GM18858 (cell line): ENCODE results near the gene HOXB6.

Experiments used
- ATAC-seq: cut with Tn5 transposase; IDR thresholded peaks from one replicate; pipeline ENCODE4 v1.9.1; 2021; ENCODE audit not compliant: unreplicated experiment

The HOXB6 gene

DNA sequence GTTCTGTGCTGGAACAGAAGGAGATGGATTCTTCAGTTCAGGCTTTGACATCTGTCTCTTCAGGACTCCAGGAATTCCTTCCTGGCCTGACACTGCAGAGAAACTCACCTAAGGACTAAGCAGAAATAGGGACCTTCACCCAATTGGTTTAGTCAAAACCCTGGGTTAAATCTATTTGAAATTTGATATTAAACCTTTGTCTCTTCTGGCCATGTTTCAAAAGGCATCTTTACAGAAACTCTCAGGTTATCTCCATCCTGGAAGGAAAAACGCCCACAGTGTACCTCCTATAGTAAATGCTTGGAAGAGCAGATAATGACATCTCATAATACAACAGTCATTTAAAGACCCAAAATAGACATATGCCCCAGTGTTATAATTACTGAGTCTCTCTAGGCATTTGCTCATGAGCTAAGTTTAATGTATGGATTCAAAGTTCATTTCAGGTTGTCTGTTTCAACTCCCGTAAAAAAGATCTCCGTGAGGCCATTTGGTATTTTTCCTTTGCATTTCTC is 21.0 kb downstream of the HOXB6 start:
- no peak for ATAC-seq

DNA sequence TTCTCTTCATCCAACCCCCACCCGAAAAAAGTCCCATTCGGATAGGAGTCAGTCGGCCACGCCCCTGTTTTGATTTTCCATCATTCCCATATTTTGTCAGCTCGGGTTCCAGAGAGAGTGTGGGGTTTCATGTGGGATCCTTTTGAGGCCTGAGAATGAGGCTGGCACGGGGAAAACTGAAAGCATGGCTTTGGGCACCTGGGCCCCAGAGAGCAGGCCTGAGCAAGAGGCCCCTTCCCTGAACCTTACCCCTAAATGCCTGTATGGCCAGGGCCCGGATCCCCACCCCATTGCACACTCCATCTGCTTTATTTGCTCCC is 22.1 kb downstream of the HOXB6 start:
- no peak for ATAC-seq

DNA sequence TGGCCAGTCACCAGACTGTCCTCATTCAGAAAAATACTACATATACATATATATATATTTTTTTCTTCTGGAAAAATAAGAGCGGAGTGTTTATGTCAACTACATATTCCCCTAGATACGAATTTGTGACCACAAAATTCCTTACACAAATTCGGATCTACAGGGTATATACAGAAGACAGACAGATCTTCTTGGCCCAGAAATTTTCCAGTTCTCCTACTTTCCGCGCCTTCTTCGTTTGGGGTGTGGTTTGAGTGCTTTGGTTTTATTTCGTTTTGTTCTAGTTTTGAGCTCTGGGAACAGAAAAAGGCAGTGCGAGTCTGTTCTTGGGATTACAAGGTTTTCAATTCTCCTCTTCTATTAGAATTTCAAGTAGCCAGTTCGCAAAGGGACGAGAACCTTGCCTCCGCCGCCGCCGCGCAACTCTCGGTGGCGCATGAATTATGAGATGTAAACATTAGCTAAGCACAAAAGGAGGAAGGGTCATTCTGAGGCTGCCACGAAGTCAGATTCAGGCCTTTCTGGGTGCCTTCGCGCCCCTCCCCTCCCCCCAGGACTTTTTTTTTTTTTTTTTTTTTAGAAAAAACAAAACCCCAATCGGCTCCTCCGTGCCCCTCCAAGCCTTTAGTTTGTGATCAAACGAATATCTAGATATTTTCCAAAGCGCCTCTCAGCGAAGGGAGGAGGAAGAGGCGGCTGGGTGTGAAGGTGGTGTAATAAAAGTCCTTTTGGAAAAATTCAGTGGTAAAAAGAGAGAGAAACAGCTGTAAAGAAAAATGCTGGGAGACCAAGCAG is 24.8 kb downstream of the HOXB6 start:
- ATAC-seq, result no peak

DNA sequence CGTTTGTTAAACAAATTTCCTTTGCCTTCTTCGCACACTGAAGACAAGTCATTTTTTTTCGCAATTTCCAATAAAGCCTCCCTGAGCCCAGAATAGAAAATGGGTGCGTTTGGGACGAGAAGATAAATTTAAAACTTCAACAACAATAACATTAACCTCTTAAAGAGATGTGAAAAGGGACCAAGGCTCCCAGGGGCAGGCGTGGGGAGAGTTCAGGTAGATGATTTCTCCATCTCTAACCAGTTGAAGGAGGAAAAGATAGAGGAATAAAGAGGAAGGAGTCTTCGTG is 25.4 kb downstream of the HOXB6 start:
- no peak for ATAC-seq

DNA sequence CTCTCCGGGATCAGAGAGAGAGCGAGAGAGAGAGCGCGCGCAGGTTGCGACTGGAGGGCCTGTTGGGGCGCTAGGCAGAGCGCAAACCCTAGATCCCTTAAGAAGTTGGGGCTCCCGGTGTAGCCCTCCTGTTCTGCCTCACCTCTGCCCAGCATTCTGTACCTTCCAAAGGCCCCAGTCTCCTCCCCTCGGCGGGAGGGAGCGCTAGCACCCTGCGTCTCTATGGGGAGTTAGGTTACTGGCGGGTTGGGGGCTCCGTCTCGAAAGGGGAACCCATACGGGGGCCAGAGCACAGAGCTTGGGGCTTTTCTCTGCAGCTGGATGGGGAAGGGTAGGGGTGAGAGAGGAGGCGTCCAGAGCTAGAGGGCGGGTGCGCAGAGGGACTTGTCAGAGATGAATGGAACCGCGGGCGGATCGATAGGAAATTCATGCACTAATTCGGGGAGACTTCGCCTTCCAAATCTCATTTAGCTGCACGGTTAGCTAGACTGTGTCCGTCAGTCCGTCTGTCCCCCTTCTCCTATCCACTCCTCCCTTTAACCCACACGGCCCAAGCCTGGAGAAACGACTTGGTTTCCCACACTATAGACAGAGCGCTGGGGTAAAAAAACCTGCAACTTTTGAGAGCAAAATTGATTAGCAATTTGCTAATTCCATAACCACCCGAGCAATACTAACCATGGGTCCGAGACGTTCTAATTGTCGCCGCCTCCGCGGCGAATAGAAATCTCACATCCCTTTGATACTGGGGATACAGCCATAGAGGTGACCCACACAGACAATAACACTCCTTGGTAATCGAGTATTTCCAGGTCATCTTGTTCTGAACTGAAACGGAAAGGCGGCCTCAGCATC is 25.9 kb downstream of the HOXB6 start:
- ATAC-seq, result no peak

DNA sequence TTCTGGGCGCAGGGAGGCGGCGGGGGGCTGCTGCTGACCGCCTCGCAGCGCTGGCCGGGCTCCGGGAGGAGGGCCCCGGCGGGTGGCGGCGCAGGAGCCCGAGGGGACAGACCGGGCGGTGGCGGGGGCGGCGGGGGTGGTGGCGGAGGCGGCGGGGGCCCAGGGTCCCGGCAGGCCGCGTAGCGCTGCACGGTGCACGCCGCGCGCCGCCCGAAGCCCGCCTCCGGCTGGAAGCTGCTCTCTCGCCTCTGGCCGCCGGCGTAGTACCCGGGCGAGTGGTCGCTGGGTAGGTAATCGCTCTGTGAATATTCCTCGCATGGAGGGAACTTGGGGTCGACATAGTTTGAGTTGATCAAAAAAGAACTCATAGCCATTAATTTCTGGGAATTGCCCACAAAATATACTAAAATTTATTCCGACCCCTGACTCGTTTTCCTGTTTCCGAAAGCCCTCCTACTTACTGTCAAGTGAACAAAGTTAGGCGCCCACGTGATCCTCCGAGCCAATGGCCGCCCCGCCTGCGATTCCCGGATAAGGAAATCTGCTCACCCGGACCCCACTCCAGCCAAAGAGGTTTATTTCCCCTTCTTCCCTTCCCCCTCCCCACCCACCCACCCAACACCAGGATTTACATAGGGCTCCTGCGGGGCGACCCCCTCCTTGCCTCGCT is 26.7 kb downstream of the HOXB6 start, which contains the start of gene HOXB4:
Gene HOXB4, minus strand, starts transcription at position 405 of the 670 bp plus-strand sequence. Its CDS starts 31 bp downstream, at position 374.
- ATAC-seq, result no peak

DNA sequence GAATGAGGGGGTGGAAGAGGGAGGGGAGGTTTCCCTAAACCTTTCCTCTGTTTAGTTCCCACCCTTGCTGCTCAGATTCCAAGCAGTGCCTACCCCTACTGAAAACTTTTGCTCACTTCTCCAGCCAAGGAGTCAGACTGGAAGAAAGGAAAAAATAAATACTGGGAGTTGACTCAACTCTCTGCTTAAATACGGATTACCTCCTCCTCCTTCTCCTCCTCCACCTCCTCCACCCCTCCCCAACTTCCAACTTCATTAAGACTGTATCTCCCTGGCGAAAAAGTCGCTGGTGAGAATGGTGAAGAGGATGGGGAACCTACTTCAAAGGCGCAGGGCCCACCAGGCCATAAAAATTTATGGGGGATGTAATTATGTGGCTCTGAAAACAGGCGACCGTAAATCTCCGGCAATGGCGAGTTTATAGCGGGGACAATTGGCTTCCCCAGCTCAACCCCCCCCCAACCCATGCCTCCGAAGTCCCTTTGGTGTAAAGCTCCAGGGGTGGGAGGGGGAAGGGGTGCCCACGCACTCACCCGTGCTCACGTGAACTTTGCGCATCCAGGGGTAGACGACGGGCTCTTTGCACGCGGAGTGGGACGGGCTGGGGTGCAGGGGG is 27.3 kb downstream of the HOXB6 start:
- ATAC-seq, result no peak

DNA sequence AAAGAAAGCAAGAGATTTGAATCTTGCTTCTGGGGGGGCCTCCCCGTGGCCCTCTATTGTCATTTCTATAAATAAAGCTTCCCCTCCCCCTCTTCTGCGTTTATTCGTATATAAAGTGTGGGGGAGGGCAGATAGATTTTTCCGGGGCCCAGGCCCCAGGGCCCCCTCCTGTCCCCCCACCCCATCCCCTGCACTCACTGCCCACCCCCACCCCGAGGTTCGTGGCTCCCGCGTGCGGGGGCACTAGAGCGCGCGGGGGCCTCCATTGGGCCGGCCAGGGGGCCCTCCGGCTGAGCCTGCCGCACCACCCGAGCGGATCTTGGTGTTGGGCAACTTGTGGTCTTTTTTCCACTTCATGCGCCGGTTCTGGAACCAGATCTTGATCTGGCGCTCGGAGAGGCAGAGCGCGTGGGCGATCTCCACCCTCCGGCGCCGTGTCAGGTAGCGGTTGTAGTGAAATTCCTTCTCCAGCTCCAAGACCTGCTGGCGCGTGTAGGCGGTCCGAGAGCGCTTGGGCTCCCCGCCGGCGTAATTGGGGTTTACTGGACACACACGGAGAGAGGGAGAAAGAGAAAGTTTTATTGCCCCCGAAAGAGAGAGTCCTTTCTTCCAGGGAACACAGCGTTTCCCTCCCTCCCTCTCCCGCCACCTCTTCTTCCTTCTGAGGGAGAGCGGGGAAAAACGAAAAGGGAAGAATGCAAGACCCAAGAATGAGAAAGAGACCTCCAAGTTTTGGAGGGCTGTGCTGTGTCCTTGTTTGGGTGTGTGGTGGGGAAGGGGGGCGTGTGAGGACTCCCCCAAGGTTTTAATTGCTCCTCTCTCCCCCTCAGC is 28.1 kb downstream of the HOXB6 start:
- ATAC-seq, result no peak

DNA sequence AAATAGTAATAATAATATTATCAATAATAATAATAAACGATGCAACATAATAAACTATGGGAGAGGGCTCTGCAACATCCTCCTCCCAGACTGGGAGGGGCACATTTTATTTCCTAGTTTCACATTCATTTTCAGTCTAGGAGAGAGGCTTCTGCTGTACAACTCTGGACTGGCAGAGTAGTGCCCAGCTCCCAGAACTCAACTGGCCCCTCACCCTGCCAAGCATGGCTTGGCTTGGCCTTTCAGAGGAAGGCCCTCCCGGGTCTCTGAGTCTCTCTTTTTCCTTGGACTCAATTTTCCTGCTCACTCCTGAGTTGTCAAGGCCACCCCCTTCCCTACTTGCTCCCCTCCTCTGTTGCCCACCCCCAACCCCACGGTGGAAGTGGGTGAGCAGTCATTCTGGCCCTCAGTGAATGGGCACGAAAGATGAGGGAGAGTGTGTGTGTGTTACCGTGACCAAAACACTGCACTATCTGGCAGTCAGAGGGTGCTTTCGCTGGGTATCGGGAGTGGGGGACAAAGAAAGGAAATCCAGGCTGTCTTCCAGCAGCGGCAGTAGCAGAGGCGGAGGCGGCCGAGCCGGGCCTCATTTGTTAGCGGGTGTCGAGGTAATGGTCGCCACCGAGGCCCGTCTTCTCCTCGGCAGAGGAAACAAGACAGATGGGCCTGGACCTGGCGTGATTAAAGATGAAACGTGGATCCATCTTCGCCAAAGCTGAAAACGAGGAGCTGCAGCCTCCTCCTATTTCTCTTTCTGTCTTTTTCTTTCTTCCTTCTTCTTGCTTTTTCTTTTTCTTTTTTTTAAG is 28.9 kb downstream of the HOXB6 start:
- ATAC-seq, result no peak

DNA sequence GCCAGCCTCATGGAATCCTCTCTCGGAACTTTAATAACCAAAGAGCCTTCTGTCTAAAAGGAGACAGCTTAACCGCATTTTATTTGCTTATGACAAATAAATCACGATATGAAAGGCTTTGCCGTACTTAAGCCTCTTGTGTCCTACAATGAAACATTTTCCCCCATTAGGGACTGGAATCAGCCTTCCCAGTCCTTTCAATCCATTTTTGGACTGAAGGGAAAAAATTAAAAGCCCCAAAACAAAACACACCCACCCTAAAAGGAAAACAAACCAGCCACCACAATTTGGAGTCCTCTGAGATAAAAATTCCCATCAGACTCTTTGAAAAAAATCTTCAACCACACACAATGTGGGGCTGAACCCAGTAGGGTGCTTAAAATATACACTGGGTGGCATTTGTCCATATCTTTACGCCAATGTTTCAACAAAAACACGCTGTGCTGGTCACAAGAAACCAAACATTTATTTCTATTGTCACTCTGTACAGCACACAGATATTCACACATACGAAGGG is 29.7 kb downstream of the HOXB6 start:
- no peak for ATAC-seq

DNA sequence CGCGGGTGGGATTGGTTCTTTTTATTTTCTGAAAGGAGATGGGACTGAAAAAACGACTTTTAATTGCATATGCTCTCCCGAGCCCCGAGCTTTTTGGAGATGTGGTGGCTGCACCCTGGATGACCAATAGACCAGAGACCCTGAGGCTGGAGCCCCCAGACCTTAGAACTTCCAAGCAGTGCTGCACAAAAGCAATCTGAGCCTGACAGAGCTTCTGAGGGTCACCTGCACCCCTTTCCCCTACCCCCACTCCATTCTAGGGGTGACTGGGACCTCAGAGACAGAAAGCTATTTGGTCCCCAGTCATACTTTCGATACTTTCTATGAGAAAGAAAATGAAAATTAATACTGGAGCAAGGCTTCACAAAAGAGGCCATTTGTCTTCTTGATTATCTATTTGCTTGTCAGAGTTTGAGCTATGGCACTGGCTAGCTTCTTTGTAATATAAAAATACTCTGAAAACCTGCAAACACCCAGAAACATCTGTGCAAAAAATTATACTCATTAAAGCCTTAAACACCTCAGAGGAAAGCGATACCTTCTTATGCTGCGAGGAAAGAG is 30.2 kb downstream of the HOXB6 start:
- ATAC-seq, result no peak

DNA sequence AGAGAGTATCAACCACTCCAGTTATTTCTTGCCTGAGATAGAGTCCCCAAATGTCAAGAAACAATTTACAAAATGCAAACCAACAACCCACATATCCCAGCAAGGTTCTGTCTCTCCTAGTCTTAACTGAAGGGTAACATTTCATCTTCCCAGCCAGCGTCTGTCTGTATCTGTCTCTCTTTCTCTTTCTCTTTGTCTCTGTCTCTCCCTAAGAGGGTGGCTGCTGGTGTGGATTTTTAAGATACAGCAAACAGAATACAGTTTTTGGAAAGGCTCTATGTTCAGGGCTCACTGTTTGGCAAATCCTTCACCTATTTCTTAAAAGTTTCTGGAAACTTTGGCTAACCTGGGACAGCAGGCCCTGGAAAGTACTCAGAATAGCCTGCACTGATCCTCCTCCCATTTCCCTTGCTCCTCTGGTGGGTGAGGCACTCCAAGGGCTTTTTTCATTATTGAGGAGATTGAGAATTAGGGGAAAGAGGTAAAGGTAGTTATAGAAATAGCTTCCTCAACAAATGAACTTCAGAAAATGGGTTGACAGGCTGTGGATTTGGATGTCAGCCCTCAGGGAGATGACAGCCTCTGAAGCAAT is 32.9 kb downstream of the HOXB6 start:
- ATAC-seq, result no peak

DNA sequence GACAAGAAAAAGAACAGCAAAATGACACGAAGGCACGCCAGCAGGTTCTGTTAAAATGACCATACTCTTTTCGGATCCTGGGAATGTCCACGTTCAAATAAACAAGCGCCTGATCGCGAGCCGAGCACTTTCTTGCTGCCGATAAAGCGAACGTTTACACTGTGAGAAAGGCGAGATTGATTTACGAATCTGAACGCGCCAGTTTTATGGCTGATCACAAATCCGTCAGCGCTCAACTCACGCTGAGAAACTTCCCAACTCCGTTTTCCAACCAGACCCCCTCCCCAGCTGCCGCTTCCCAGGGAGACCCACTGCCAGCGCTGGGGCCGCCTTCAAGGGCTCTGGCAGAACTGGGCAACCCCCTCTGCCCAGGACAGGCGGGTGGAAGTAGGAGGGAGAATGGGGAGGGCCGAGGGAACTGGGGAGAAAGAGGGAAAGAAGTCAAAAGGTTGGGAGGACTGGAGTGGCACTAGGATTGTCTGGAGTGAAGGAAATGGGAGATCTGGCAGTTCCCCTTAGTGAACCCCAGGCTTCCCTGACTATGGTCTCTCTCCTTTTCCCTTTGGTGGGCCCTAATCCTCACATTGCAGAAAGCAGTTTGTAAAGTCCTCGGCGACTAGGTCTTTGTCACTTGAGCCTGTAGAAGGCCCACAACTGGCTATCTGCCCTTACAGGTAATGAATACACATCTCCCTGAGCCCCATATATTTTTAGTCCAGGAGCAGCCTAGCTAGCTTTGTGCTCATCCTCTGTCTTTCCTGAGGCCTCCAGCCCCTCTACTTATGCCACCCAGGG is 33.6 kb downstream of the HOXB6 start:
- ATAC-seq, result no peak

DNA sequence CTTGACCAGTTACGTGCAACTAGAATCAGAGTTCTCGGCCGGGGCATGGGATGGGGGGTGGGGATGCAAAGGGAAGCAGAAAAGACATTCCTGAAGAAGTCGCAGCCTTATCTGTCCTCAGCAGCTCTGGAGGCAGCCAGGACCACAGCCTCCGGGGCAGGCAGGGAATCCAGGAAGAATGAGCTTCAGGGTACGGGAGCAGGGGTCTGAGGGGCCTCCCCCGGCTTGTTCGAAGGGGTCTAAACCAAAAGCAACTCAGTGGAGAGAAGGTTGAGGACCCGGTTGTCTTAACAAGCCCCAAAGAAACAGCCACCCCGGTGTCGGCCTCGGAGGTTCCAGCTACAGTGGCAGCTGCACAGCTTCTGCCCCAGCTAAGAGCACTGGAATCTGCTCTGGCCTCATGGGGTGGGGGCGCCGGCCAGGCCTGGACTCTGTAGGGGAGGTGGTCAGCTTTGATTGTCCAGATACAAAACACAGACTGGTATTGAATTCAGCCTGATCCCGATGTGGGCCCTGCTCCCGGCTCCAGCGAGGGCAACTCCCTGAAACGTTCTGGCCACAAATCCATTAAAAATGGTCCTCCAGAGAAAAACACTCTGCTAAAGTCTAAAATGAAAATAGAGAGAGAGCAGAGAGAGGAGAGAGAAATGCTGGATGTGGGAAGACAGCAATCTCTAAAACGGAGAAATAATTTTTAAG is 34.3 kb downstream of the HOXB6 start:
- ATAC-seq, result no peak

DNA sequence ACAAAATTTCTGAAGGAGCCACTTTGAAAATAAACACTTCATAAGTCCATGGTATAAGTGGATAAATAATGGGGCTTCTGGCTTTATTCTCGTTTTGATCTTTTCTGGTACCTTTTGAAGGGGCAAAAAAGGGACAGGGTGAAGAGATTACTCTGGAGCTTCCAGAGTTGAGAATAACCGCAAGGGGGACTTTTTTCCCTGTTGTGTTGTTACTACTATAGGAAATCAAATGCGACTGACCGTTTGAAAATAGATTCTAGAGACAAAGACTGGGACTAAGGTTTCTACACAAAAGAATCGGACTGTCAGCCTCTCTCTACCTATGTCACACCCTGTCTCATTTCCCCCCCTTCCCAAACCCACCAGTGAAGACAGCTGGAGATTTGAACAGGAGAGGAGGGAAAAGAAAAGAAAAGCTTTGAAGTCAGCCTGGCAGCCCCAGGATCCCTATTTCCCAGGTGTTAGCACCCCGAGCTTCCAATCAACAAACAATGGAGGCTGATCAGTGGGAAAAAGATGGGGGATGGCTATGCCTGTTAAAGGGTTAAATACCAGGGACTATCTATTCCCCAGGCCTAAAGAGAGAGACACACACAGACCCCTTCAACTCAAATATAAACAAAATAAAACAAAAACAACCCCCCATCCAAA is 35.0 kb downstream of the HOXB6 start:
- ATAC-seq, result no peak

DNA sequence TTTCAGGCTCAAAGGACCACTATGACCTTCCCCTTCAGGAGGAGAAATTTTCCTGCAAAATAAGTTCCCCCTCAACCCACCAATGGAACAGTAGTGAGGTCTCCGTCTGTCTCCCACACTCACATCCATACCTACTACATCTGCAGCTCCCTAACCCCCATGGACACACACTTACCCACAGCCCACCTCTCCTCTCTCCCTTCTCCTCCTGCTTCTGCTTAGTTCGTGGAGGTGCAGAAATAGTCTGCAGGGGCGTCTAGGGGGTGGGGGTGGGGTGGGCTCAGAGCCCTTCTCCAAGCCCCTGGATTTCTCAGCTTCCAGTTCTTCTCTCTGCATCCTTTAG is 35.6 kb downstream of the HOXB6 start:
- no peak for ATAC-seq
